OCI-LY3 (cell line): ENCODE measurements around the gene MYH16.
"Not testable (repeated sequence)": the region's sequence is repeated elsewhere in the genome, so short reads cannot be mapped to it uniquely, and the experiment has no call there.

Source experiments
- EZH2phosphoT487 ChIP-seq: fragments of 200-600 bp; shearing (Covaris generic); IDR thresholded peaks from 2 replicates; pipeline ENCODE4 v1.6.1; 2018; ENCODE audit warnings: antibody characterized with exemption, mixed run types, low read depth
- TF ChIP-seq, protein P1 (sequence below): fragments of 200-600, 300-600 bp; sonication (generic); IDR thresholded peaks from 2 replicates; pipeline ENCODE4 v1.5.1; 2014; ENCODE audit warnings: antibody characterized with exemption, low read length, low read depth

DNA sequence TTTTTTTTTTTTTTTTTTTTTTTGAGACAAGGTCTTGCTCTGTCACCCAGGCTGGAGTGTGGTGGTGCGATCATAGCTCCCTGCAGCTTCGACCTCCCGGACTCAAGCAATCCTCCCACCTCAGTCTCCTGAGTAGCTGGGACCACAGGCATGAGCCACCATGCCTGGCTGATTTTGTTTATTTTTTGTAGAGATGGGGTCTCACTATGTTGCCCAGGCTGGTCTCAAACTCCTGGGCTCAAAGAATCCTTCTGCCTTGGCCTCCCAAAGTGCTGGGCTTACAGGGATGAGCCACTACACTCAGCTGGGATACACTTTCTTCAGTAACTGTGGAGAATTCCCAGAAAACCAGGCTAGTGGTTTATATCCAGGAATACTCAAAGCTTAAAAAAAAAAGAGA lies 78.0 kb downstream of the MYH16 start:
- TF ChIP-seq, protein P1, sequence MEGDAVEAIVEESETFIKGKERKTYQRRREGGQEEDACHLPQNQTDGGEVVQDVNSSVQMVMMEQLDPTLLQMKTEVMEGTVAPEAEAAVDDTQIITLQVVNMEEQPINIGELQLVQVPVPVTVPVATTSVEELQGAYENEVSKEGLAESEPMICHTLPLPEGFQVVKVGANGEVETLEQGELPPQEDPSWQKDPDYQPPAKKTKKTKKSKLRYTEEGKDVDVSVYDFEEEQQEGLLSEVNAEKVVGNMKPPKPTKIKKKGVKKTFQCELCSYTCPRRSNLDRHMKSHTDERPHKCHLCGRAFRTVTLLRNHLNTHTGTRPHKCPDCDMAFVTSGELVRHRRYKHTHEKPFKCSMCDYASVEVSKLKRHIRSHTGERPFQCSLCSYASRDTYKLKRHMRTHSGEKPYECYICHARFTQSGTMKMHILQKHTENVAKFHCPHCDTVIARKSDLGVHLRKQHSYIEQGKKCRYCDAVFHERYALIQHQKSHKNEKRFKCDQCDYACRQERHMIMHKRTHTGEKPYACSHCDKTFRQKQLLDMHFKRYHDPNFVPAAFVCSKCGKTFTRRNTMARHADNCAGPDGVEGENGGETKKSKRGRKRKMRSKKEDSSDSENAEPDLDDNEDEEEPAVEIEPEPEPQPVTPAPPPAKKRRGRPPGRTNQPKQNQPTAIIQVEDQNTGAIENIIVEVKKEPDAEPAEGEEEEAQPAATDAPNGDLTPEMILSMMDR = not testable (repeated sequence)
- TF ChIP-seq EZH2phosphoT487 = not testable (repeated sequence)
